B cell (primary cell): ENCODE results near the gene ATP11A. TPM values are rescaled to one million over a fixed set of nuclear protein-coding genes. Genes with fewer than 3 reads are reported as not detected.

Source experiments
- ATAC-seq: fragments of 200-7000 bp; cut with Tn5 transposase; one replicate; pipeline ENCODE4 v1.10.0; 2021; ENCODE audit warnings: low read depth, mild to moderate bottlenecking, moderate number of reproducible peaks, moderate library complexity
- CTCF ChIA-PET: fragments of 350-600 bp; sonication (Branson Sonifier 250); formaldehyde crosslinking; loops from one replicate; lab custom pipeline; 2021; ENCODE audit warnings: antibody characterized with exemption, inconsistent platforms; lab: Charles Lee
- POLR2A ChIA-PET: fragments of 350-600 bp; sonication (Branson Sonifier 250); formaldehyde crosslinking; loops from one replicate; lab custom pipeline; 2021; ENCODE audit warnings: antibody characterized with exemption; lab: Charles Lee
- DNase-seq: peaks from one replicate; pipeline ENCODE4 v3.0.0; 2013
- H2AFZ ChIP-seq: 2 replicates; pipeline ENCODE4 v1.6.1; 2012; ENCODE audit warnings: mild to moderate bottlenecking, low read depth, low read length; ENCODE audit not compliant: insufficient read depth, poor library complexity, severe bottlenecking
- H3K27ac ChIP-seq, 2 donors: 1 replicate in 1 of 2; 2 replicates in 1 of 2; pipeline ENCODE4 v1.5.1; 2012 to 2013; ENCODE audit warnings: low read length in 2 of 2, mild to moderate bottlenecking in 2 of 2, moderate library complexity in 1 of 2
- H3K27me3 ChIP-seq, 4 experiments: fragments of 200-600 bp in 1 of 4; sonication (generic) in 1 of 4; replicated peaks in 1 of 4; 1 replicate in 2 of 4; 2 replicates in 2 of 4; pipeline versions ENCODE4 v1.6.1 to v1.7.0; 2013 to 2016; ENCODE audit warnings: low read length in 3 of 4, mild to moderate bottlenecking in 2 of 4, mixed read lengths in 1 of 4, moderate library complexity in 1 of 4; ENCODE audit not compliant: insufficient read depth in 4 of 4, control insufficient read depth in 3 of 4; ENCODE audit errors: control extremely low read depth in 1 of 4
- H3K36me3 ChIP-seq, 2 experiments: replicated peaks in 1 of 2; 1 replicate in 1 of 2; 2 replicates in 1 of 2; pipeline versions ENCODE4 v1.6.1 to v1.7.1; 2013; ENCODE audit warnings: low read length in 1 of 2; ENCODE audit not compliant: insufficient read depth in 2 of 2, control insufficient read depth in 1 of 2; ENCODE audit errors: control extremely low read depth in 1 of 2, extremely low read depth in 1 of 2
- H3K4me1 ChIP-seq, 2 donors: fragments of 200-600 bp in 1 of 2; sonication (generic) in 1 of 2; 1 replicate in 1 of 2; 2 replicates in 1 of 2; pipeline versions ENCODE4 v1.5.1 to v1.6.1; 2013 to 2017; ENCODE audit warnings: low read length in 2 of 2; ENCODE audit not compliant: control insufficient read depth in 2 of 2, insufficient read depth in 2 of 2
- H3K4me2 ChIP-seq: replicated peaks from 2 replicates; pipeline ENCODE3; 2012; ENCODE audit warnings: mild to moderate bottlenecking, low read depth, low read length; ENCODE audit not compliant: poor library complexity, severe bottlenecking
- H3K4me3 ChIP-seq, 5 experiments: fragments of 200-600 bp in 1 of 5; sonication (generic) in 1 of 5; 1 replicate in 3 of 5; 2 replicates in 2 of 5; pipeline versions ENCODE4 v1.5.1 to v1.7.0; 2011 to 2016; ENCODE audit warnings: low read length in 4 of 5, mild to moderate bottlenecking in 4 of 5, low read depth in 2 of 5, control low read depth in 1 of 5, moderate library complexity in 1 of 5; ENCODE audit not compliant: insufficient read depth in 1 of 5; ENCODE audit errors: control extremely low read depth in 1 of 5, extremely low read depth in 1 of 5
- H3K79me2 ChIP-seq: fragments of 200-600 bp; sonication (generic); one replicate; pipeline ENCODE4 v1.6.0; 2016; ENCODE audit warnings: low read length; ENCODE audit not compliant: control insufficient read depth, insufficient read depth
- H3K9ac ChIP-seq: fragments of 200-600 bp; sonication (generic); 2 replicates; pipeline ENCODE4 v1.6.1; 2017; ENCODE audit warnings: mild to moderate bottlenecking, low read length, moderate library complexity
- H3K9me3 ChIP-seq, 3 donors: one replicate each; pipeline versions ENCODE4 v1.6.1 to v1.7.1; 2013; ENCODE audit warnings: low read length in 2 of 3; ENCODE audit not compliant: control insufficient read depth in 2 of 3, insufficient read depth in 1 of 3; ENCODE audit errors: control extremely low read depth in 1 of 3
- H4K20me1 ChIP-seq: 2 replicates; pipeline ENCODE4 v1.6.0; 2012; ENCODE audit warnings: mild to moderate bottlenecking, low read length; ENCODE audit not compliant: insufficient read depth, control insufficient read depth, poor library complexity, severe bottlenecking
- H3K27ac Mint-ChIP-seq: one replicate; pipeline ENCODE4 v1.8.0; 2021; ENCODE audit warnings: mixed read lengths
- H3K27me3 Mint-ChIP-seq: one replicate; pipeline ENCODE4 v1.8.0; 2021; ENCODE audit warnings: mixed read lengths
- H3K4me1 Mint-ChIP-seq: one replicate; pipeline ENCODE4 v1.8.0; 2021; ENCODE audit warnings: mixed read lengths
- H3K4me3 Mint-ChIP-seq: one replicate; pipeline ENCODE4 v1.8.0; 2021; ENCODE audit warnings: mixed read lengths
- H3K9me3 Mint-ChIP-seq: one replicate; pipeline ENCODE4 v1.8.0; 2022; ENCODE audit warnings: mixed read lengths; ENCODE audit not compliant: insufficient read depth
- EZH2 ChIP-seq: IDR thresholded peaks from 2 replicates; pipeline ENCODE4 v1.6.1; 2012; ENCODE audit warnings: borderline replicate concordance, low read depth, mild to moderate bottlenecking, moderate library complexity, low read length; ENCODE audit not compliant: insufficient read depth, poor library complexity, severe bottlenecking
- WGBS: methylation state at CpG from one replicate; pipeline ENCODE4 v1.1.5; 2013; ENCODE audit warnings: missing lambda C conversion rate; ENCODE audit not compliant: insufficient coverage; 5-methylcytosine and 5-hydroxymethylcytosine counted together
- intact Hi-C: fragments of 100-400 bp; cut with micrococcal nuclease; formaldehyde crosslinking; loops from one replicate; pipeline ENCODE4 v1.10.0; 2022
- polyA plus RNA-seq: library from polyadenylated mRNA; depleted of rRNA; stranded (reverse); fragments of >200 nt; gene quantifications from 2 replicates; pipeline ENCODE4 v1.2.3, GENCODE V29; 2012
- total RNA-seq, 2 donors: library from RNA; stranded (reverse); fragments of 120-200 nt in 1 of 2; gene quantifications; 1 replicate in 1 of 2; 2 replicates in 1 of 2; pipeline versions ENCODE4 v1.2.3 to v1.2.4, GENCODE V29; 2013 to 2022
- TF ChIP-seq, protein P1 (sequence below): fragments of 200-600 bp; IDR thresholded peaks from one replicate; pipeline ENCODE4 v1.8.0; 2022; ENCODE audit warnings: antibody characterized with exemption, mild to moderate bottlenecking

ATP11A gene
- total and polyA plus RNA-seq, 2 donors (not counting 1 experiment from before 2014, with no cell fraction given): 36.9 to 60.3 TPM

GRCh38 chr13:112879283-112879833 is 189.5 kb downstream of the ATP11A start:
- H3K4me2 ChIP-seq: no peak overlapping the region
- peaks cover 3% of the 10 kb centered on the region for H3K79me2 ChIP-seq
- no peaks in the 10 kb centered on the region for H3K27me3 Mint-ChIP-seq
- no peaks in the 10 kb centered on the region for H3K9me3 Mint-ChIP-seq
- no peak overlapping the region for H3K27ac ChIP-seq
- peaks cover 0 to 44% of the 10 kb centered on the region in 2 experiments for H3K36me3 ChIP-seq
- peaks cover 8% of the 10 kb centered on the region for H3K4me1 Mint-ChIP-seq
- ChIA-PET CTCF (no interaction called here), POLR2A (no interaction called here)
- H2AFZ ChIP-seq: no peak overlapping the region
- no peak overlapping the region for H3K4me3 ChIP-seq
- H3K4me1 ChIP-seq: peaks cover under 1 to 6% of the 10 kb centered on the region in 2 donors
- H3K9ac ChIP-seq: no peak overlapping the region
- ATAC-seq (no peak), DNase-seq (no peak)
- no peak overlapping the region for H3K27ac Mint-ChIP-seq
- H3K27me3 ChIP-seq: no peaks in the 10 kb centered on the region
- no peak for TF ChIP-seq EZH2
- TF ChIP-seq, protein P1, sequence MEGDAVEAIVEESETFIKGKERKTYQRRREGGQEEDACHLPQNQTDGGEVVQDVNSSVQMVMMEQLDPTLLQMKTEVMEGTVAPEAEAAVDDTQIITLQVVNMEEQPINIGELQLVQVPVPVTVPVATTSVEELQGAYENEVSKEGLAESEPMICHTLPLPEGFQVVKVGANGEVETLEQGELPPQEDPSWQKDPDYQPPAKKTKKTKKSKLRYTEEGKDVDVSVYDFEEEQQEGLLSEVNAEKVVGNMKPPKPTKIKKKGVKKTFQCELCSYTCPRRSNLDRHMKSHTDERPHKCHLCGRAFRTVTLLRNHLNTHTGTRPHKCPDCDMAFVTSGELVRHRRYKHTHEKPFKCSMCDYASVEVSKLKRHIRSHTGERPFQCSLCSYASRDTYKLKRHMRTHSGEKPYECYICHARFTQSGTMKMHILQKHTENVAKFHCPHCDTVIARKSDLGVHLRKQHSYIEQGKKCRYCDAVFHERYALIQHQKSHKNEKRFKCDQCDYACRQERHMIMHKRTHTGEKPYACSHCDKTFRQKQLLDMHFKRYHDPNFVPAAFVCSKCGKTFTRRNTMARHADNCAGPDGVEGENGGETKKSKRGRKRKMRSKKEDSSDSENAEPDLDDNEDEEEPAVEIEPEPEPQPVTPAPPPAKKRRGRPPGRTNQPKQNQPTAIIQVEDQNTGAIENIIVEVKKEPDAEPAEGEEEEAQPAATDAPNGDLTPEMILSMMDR: no peak
- H4K20me1 ChIP-seq: peaks cover 10% of the 10 kb centered on the region
- WGBS: 87% methylated on average over 20 of the region's 20 CpGs
- intact Hi-C loops: no loop called here
- peaks cover 0 to 2% (median 0%) of the 10 kb centered on the region in 3 donors for H3K9me3 ChIP-seq
- no peak overlapping the region for H3K4me3 Mint-ChIP-seq

- no peaks in the 10 kb centered on the region for H3K9me3 ChIP-seq
- ChIA-PET POLR2A (no interaction called here), CTCF (no interaction called here)
- 97% methylated on average over 22 of the region's 22 CpGs for WGBS
- DNase-seq (no peak), ATAC-seq (no peak)
- H3K4me3 ChIP-seq: no peak overlapping the region
- Mint-ChIP-seq H3K27ac (no peak overlapping the region), H3K9me3 (no peaks in the 10 kb centered on the region), H3K4me1 (peaks cover 2% of the 10 kb centered on the region), H3K4me3 (no peak overlapping the region), H3K27me3 (no peaks in the 10 kb centered on the region)
- no peak overlapping the region for H3K4me2 ChIP-seq
- H3K27ac ChIP-seq: no peak overlapping the region
- H3K79me2 ChIP-seq: peaks cover 3% of the 10 kb centered on the region
- H3K9ac ChIP-seq: no peak overlapping the region
- H4K20me1 ChIP-seq: peaks cover 4% of the 10 kb centered on the region
- H2AFZ ChIP-seq: no peak overlapping the region
- no peak for TF ChIP-seq EZH2
- TF ChIP-seq, protein P1: no peak
- no peaks in the 10 kb centered on the region for H3K4me1 ChIP-seq
- peaks cover 0 to 44% of the 10 kb centered on the region in 2 experiments for H3K36me3 ChIP-seq
- intact Hi-C loops: no loop called here
- no peaks in the 10 kb centered on the region for H3K27me3 ChIP-seq
Measured at GRCh38 chr13:112880221-112880641, 190.4 kb downstream of the ATP11A start.
